HAP-1 (cell line): ENCODE results near the gene CBFA2T3.
"Not testable (repeated sequence)": the region's sequence is repeated elsewhere in the genome, so short reads cannot be mapped to it uniquely, and the experiment has no call there.

Experiments
- DNase-seq, 2 experiments: peaks; one replicate each; pipeline ENCODE4 v3.0.0-alpha.2; 2016 to 2020; ENCODE audit warnings: low spot score in 2 of 2
- H3K27me3 ChIP-seq: fragments of 250-450 bp; sonication (Bioruptor Pico); 2 replicates; pipeline ENCODE4 v1.5.1; 2020; ENCODE audit warnings: low read depth, mild to moderate bottlenecking, moderate library complexity
- H3K36me3 ChIP-seq: fragments of 250-450 bp; sonication (Bioruptor Pico); replicated peaks from 2 replicates; pipeline ENCODE4 v1.5.1; 2020; ENCODE audit warnings: mild to moderate bottlenecking
- H3K4me1 ChIP-seq: fragments of 250-450 bp; sonication (Bioruptor Pico); 2 replicates; pipeline ENCODE4 v1.5.1; 2020; ENCODE audit warnings: mild to moderate bottlenecking
- H3K4me3 ChIP-seq: fragments of 250-450 bp; sonication (Bioruptor Pico); 2 replicates; pipeline ENCODE4 v1.5.1; 2020; ENCODE audit warnings: mild to moderate bottlenecking, moderate library complexity
- H3K9me3 ChIP-seq: fragments of 250-450 bp; sonication (Bioruptor Pico); 2 replicates; pipeline ENCODE4 v1.5.1; 2020; ENCODE audit warnings: mild to moderate bottlenecking, moderate library complexity
- in situ Hi-C: fragments of 300-500 bp; cut with MboI; formaldehyde crosslinking; loops from 3 replicates; pipeline ENCODE4 v1.14.3; 2020; ENCODE audit warnings: low sequenced_read_pairs, inconsistent platforms, mixed read lengths

CBFA2T3 gene

DNA sequence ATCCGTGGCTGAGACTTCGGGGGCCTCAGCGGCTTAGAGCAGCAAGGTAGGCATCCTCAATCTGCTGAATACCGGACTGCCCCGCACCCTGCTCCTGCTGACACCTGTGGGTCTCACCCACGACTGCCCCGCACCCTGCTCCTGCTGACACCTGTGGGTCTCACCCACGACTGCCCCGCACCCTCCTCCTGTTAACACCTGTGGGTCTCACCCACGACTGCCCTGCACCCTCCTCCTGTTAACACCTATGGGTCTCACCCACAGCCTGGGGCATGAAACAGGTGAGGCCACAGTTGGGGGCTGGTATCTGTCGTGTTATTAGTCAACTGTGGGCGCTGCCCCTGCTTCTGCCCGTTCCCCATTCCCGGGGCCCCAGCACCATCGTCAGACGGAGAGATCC is 74.3 kb downstream of the CBFA2T3 start:
- DNase-seq = no peak
- in situ Hi-C loops = no loop called here
- Histone ChIP-seq H3K9me3 (no peaks in the 10 kb centered on the region), H3K4me1 (no peaks in the 10 kb centered on the region), H3K36me3 (no peaks in the 10 kb centered on the region), H3K4me3 (no peak overlapping the region), H3K27me3 (no peaks in the 10 kb centered on the region)

DNA sequence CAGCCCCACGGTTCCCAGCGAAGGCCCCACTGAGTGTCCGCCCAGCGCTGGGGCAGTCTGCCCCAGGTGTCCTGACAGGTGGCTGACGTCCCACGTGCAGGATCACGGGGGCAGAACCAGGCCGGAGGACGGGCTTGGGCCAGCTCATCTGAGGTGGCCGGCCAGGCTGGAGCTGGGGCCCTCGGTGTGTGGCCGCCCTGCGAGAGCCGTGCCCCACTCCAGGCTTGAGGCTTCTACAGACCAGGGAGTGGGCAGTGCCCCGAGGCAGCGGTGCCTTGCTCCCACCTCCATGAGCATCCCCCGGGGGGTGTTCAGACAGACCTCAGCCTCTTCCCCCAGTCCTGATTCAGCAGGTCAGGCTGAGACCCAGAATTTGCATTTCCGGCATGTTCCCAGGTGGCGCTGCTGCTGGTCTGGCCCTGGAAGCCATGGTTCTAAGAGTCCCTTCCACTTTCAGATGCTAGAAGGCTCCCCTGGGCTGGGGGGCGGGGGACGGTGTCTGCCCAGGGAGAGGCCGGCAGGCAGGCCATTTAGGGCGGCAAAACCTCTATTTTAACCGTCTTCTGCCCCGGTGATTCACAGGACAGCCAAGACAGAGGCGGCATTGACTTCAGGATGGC is 75.2 kb downstream of the CBFA2T3 start:
- in situ Hi-C loops = no loop called here
- H3K9me3 ChIP-seq = no peaks in the 10 kb centered on the region
- H3K27me3 ChIP-seq = no peaks in the 10 kb centered on the region
- no peaks in the 10 kb centered on the region for H3K4me1 ChIP-seq
- no peak for DNase-seq
- H3K4me3 ChIP-seq = no peak overlapping the region
- no peaks in the 10 kb centered on the region for H3K36me3 ChIP-seq

DNA sequence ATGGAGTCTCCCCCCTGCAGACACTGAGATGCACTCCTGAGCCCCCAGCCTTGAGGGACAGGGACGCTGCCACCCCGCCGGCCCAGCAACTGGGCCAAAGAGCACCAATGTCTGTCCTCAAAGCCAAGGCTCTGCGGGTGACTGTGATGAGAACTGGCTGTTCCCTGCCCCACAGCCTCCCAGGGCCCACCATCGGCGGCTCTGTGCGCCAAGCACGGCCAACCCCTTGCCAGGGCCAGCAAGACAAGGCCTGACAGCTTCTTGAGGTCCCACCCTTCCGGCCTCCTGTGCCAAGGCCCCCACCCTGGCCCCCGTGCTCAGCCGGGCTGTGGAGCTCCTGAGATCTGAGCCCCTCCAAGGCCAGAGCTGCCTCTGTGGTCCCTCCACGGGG is 76.3 kb downstream of the CBFA2T3 start:
- no peaks in the 10 kb centered on the region for H3K27me3 ChIP-seq
- DNase-seq = no peak
- H3K9me3 ChIP-seq = no peaks in the 10 kb centered on the region
- no peak overlapping the region for H3K4me3 ChIP-seq
- no peaks in the 10 kb centered on the region for H3K36me3 ChIP-seq
- in situ Hi-C loops = no loop called here
- no peaks in the 10 kb centered on the region for H3K4me1 ChIP-seq

DNA sequence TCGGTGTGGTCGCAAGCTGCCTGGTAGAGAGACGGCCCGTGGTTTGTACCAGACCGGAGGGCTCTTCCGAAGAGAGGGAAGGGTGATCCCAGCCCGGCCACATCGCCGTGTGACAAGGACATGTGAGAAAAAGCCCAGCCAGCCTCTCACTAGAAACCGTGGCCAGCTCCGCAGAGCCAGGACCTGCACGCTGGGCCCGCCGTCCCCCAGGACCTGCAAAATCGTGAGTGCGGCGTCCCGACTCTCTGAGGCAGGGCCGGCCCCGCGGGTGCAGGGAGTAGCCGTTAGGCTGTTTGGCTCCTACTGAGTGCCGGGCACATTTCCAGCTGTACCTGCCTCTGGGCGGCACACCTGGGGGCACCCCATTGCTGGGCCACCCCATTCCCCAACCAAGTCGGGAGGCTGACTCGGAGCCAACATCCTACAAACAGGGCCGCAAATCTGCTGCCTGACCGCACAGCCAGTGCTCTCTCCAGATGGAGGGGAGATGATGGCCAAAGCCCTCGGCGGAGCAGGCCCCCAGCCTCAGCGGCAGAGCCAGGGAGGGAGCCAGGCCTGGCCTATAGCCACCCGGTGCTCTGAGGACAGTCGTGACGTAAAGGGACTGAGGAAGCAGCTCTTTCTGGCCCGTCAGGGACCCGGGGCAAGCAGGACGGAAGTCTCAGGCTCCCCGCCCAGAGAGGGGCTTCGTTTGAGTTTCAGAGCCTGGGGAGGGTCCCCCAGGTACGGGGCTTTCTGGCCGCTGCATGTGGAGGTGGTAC is 76.9 kb downstream of the CBFA2T3 start:
- DNase-seq = no peak
- H3K36me3 ChIP-seq = no peaks in the 10 kb centered on the region
- in situ Hi-C loops = no loop called here
- H3K4me3 ChIP-seq = no peak overlapping the region
- no peaks in the 10 kb centered on the region for H3K4me1 ChIP-seq
- H3K27me3 ChIP-seq = no peaks in the 10 kb centered on the region
- H3K9me3 ChIP-seq = no peaks in the 10 kb centered on the region

DNA sequence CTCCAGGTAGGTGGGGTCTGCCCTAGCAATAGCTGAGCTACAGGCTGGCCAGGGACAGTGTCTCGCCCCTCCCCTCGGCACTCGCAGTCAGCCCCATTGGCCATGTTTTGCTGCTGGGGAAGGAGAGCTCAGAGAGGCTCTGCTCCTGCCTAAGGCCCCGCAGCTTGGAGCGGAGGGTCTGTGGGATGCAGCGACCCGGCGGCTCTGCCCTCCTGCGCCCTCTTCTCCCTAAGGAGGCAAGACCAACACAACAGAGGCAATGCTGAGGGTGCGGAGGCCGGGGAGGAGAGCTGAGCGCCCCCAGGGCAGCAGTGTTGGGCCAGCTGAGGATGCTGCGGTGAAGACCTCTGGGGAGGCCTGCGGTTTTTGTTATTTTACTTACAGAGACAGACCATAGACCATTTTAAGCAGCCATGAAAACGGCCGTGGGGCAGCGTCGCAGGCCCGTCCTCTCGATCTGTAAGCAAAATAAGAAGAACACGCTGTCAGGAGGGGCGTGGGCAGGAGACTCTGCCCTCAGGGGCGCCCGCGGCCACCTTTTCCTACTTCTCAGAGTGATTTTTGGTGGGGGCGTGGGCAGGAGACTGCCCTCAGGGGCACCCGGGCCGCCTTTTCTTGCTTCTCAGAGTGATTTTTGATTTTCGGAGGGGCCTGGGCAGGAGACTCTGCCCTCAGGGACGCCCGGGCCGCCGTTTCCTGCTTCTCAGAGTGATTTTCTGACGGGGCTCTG is 79.1 kb downstream of the CBFA2T3 start:
- no peaks in the 10 kb centered on the region for H3K27me3 ChIP-seq
- no peak overlapping the region for H3K4me3 ChIP-seq
- in situ Hi-C loops = no loop called here
- H3K36me3 ChIP-seq = no peaks in the 10 kb centered on the region
- H3K9me3 ChIP-seq = no peaks in the 10 kb centered on the region
- no peaks in the 10 kb centered on the region for H3K4me1 ChIP-seq
- DNase-seq = no peak

DNA sequence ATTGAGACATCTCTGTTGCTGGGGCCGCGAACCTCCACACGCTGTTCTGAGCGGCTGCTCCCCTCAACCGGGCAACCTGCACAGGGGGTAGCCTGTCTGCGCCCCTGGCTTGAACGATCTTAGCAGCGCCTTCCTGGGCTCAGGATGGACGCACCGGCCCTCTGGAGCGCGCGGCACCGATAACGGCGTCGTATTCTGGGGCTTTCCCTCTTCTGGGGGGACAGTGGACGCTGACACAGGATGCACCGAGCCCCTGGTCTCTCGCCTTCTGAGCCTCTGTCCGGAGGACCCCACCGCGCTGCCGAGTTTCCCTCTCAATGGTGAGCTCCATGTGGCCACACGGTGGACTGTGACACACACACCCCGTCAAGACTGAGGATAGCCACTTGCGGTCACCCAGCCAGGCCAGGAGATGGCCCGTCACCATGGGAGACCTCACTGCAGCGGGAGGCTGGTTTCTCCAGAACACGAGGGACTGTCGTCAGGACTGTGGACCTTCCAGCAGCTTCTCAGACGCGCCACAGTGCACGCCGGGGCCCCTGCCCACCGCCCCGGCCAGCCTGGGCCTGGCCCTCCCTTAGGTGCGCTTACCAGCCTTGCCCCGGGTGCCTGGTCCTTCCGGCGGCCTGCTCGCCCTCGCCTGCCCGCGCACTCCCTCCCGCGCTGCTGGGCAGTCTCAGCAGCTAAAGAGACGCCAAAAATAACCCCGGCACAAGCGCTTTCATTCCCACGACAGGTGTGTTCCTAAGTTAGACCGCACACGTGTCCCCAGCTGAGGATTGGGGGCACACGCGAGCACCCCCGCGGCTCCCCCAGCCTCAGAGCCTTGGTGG is 80.6 kb downstream of the CBFA2T3 start:
- H3K36me3 ChIP-seq = no peaks in the 10 kb centered on the region
- no peaks in the 10 kb centered on the region for H3K27me3 ChIP-seq
- H3K4me3 ChIP-seq = no peak overlapping the region
- H3K9me3 ChIP-seq = no peaks in the 10 kb centered on the region
- H3K4me1 ChIP-seq = no peaks in the 10 kb centered on the region
- in situ Hi-C loops = no loop called here
- no peak for DNase-seq

DNA sequence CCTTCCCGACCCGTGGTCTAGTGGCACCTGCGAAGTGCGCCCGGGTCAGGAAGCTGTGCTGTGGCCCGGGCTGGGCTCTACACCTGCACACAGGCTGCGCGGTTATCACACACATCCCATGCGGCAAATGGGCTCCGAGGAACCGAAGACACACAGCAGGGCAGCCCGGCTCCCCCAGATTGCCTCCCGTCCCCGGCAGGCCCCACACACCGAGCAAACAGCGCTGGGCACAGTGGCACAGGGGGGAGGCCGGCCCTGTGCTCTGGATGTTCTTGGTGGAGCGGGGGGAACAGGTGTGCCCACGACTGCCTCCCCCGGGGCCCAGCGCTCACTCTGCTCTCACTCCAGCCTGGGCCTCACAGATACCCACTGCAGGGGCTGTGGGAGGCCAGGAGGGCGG is 81.7 kb downstream of the CBFA2T3 start:
- Histone ChIP-seq H3K4me1 (no peaks in the 10 kb centered on the region), H3K36me3 (no peaks in the 10 kb centered on the region), H3K9me3 (no peaks in the 10 kb centered on the region), H3K27me3 (no peaks in the 10 kb centered on the region), H3K4me3 (no peak overlapping the region)
- DNase-seq = no peak
- in situ Hi-C loops = no loop called here

DNA sequence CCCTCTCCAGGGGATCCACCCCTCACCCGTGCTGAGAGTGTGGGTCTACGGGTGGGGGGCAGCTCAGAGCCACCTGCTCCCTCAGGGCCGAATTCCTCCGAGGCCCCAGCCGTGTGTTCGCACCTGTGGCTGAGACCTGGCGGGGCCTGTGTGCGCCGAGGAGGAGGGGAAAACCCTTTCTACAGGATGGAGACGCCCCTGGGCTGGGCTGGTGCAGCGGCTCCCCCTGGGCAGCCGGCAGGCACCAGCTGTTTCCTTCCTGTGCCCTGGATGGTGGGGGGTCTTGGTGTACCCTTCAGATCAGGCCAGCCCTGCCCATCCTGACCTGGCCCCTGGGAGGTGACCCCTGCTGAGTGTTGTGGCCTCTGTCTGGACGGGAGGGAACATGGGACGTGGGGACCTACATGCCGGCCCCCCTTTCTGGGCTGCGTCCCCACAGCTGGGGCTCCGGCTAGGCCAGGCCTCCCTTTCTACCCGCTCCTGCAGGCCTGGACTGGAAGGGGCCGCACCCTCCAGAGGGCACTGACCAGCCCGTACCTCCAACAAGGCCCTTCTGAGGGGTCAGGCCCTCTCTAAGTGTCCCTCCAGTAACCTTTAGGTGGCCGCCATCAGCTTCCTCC is 82.2 kb downstream of the CBFA2T3 start:
- no peak for DNase-seq
- Histone ChIP-seq H3K27me3 (no peaks in the 10 kb centered on the region), H3K9me3 (no peaks in the 10 kb centered on the region), H3K36me3 (no peaks in the 10 kb centered on the region), H3K4me1 (no peaks in the 10 kb centered on the region), H3K4me3 (no peak overlapping the region)
- in situ Hi-C loops = no loop called here

DNA sequence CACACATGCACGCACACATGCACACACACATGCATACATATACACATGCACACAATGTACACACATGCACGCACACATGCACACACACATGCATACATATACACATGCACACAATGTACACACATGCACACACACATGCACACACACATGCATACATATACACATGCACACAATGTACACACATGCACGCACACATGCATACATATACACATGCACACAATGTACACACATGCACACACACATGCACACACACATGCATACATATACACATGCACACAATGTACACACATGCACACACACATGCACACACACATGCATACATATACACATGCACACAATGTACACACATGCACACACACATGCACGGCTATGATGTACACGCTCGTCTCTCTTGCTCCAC is 82.7 kb downstream of the CBFA2T3 start:
- H3K27me3 ChIP-seq, DNase-seq, H3K4me3 ChIP-seq, H3K4me1 ChIP-seq, in situ Hi-C loops, H3K9me3 ChIP-seq, H3K36me3 ChIP-seq: not testable (repeated sequence)

DNA sequence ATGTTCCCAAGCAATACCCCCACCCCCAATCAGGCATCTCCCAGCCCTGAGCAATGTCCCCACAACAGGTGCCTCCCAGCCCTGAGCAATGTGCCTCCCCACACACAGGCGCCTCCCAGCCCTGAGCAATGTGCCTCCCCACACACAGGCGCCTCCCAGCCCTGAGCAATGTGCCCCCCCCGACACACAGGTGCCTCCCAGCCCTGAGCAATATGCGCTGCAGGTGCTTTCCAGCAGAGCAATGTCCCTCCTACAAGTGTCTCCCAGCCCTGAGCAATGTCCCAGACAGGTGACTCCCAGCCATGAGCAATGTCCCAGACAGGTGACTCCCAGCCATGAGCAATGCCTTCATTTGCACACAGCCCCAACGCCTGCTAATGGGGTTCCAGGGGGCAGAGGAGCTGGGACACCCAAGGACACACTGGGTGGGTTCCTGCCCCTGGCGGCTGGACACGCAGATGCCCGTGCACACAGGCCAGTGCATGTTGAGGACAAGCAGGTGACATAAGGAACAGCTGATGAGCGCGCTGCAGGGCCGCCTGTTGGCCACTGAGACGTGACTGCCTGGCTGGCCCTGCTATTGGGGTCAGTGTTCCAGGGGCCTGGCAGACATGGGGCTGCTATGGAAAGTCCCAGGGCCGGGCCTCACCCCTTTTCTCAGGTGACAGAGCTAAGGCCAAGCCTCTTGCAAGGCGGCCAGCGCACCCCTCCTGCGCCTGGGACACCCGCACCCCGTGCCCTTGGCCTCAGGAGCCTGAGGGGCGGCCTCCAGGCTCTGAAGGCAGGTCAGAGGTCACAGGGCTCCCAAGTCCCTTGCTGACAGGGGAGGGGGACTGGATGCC is 83.7 kb downstream of the CBFA2T3 start:
- DNase-seq = no peak
- Histone ChIP-seq H3K4me3 (no peak overlapping the region), H3K9me3 (no peaks in the 10 kb centered on the region), H3K4me1 (no peaks in the 10 kb centered on the region), H3K36me3 (no peaks in the 10 kb centered on the region), H3K27me3 (no peaks in the 10 kb centered on the region)
- in situ Hi-C loops = no loop called here

DNA sequence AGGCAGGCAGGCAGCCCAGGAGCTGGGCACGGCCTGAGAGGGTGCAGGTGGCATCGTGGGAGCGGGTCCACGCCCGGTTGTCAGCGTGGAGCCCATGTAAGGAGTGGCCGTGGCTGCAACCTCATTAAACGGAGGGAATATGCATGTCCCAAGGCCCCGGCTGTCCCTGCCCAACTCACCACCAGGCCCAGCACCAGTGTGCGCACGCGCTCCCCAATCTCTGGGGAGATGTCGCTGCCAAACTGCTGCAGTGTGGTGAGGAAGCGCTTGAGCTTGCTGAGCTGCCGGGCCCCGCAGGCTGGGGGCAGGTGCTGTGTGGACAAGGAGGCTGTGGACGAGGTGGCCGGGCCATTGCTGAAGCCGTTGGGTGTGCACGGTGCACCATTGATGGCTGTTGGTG is 84.9 kb downstream of the CBFA2T3 start:
- Histone ChIP-seq H3K9me3 (no peaks in the 10 kb centered on the region), H3K4me3 (no peak overlapping the region), H3K27me3 (no peaks in the 10 kb centered on the region), H3K36me3 (no peaks in the 10 kb centered on the region), H3K4me1 (no peaks in the 10 kb centered on the region)
- no peak for DNase-seq
- in situ Hi-C loops = no loop called here

DNA sequence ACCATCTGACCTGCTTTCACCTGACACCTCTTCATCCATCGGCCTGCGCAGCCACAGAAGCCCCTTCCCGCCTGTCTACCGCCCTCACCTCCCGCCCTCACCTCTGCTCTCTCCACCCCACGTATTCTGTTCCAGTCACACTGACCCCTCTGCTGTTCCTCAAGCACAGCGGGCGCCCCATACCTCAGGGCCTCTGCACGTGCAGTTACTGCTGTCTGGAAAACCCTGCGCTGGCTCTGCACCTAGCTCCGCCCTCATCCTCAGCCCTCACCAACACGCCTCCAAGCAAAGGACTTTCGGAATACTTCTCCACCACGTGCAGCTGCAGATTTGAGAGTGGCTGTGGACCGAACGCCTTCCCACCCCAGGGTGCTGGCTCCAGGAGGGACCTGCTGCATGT is 85.9 kb downstream of the CBFA2T3 start:
- in situ Hi-C loops = no loop called here
- Histone ChIP-seq H3K9me3 (no peaks in the 10 kb centered on the region), H3K36me3 (no peaks in the 10 kb centered on the region), H3K4me3 (no peak overlapping the region), H3K27me3 (no peaks in the 10 kb centered on the region), H3K4me1 (no peaks in the 10 kb centered on the region)
- no peak for DNase-seq
